Keratinocyte (primary cell): ENCODE measurements around the gene TPK1. TPM values are rescaled to one million over a fixed set of nuclear protein-coding genes. Genes with fewer than 3 reads are reported as not detected.

Experiments
- DNase-seq: peaks from one replicate; pipeline ENCODE4 v3.0.0-alpha.2; 2011; ENCODE audit warnings: low read depth, missing footprints, low spot score
- FAIRE-seq: peaks from 2 replicates; lab custom pipeline; 2011; peaks lifted over from hg19 to GRCh38; lab: Jason Lieb, UNC
- H2AFZ ChIP-seq: 2 replicates; pipeline ENCODE4 v1.6.0; 2012; ENCODE audit warnings: low read length, control low read depth, inconsistent platforms; ENCODE audit not compliant: control insufficient read depth
- H3K27ac ChIP-seq: 2 replicates; pipeline ENCODE4 v1.5.1; 2011; ENCODE audit warnings: low read length; ENCODE audit not compliant: control insufficient read depth, insufficient read depth
- H3K27me3 ChIP-seq: 3 replicates; pipeline ENCODE4 v1.6.0; 2011; ENCODE audit warnings: low read length; ENCODE audit not compliant: control insufficient read depth, insufficient read depth; ENCODE audit errors: extremely low read depth
- H3K36me3 ChIP-seq, 2 experiments: 2 replicates in 1 of 2; 3 replicates in 1 of 2; pipeline ENCODE4 v1.5.1; 2011; ENCODE audit warnings: low read length in 2 of 2, mild to moderate bottlenecking in 1 of 2; ENCODE audit not compliant: control insufficient read depth in 2 of 2, insufficient read depth in 2 of 2; ENCODE audit errors: extremely low read depth in 1 of 2
- H3K4me1 ChIP-seq: 3 replicates; pipeline ENCODE4 v1.5.1; 2011; ENCODE audit warnings: low read length; ENCODE audit not compliant: control insufficient read depth, insufficient read depth; ENCODE audit errors: extremely low read depth
- H3K4me2 ChIP-seq: 3 replicates; pipeline ENCODE4 v1.6.0; 2011; ENCODE audit warnings: low read depth, low read length; ENCODE audit not compliant: control insufficient read depth, insufficient read depth; ENCODE audit errors: extremely low read depth
- H3K4me3 ChIP-seq, 3 experiments: fragments of 200-600 bp in 1 of 3; sonication (generic) in 1 of 3; 2 replicates in 2 of 3; 3 replicates in 1 of 3; pipeline ENCODE4 v1.5.1; 2011 to 2016; ENCODE audit warnings: low read length in 3 of 3, mild to moderate bottlenecking in 3 of 3, control low read depth in 2 of 3, inconsistent platforms in 1 of 3, low read depth in 1 of 3, mixed read lengths in 1 of 3, mixed run types in 1 of 3, moderate library complexity in 1 of 3; ENCODE audit not compliant: control insufficient read depth in 2 of 3, insufficient read depth in 2 of 3; ENCODE audit errors: extremely low read depth in 1 of 3
- H3K79me2 ChIP-seq: 2 replicates; pipeline ENCODE4 v1.6.0; 2012; ENCODE audit warnings: low read length; ENCODE audit not compliant: control insufficient read depth, insufficient read depth
- H3K9ac ChIP-seq: 3 replicates; pipeline ENCODE4 v1.6.0; 2011; ENCODE audit warnings: low read length; ENCODE audit not compliant: control insufficient read depth, insufficient read depth; ENCODE audit errors: extremely low read depth
- H3K9me1 ChIP-seq: 3 replicates; pipeline ENCODE4 v1.6.0; 2011; ENCODE audit warnings: low read length; ENCODE audit not compliant: control insufficient read depth, insufficient read depth; ENCODE audit errors: extremely low read depth
- H3K9me3 ChIP-seq: 2 replicates; pipeline ENCODE4 v1.5.1; 2012; ENCODE audit warnings: low read depth, low read length; ENCODE audit not compliant: control insufficient read depth
- H4K20me1 ChIP-seq: 3 replicates; pipeline ENCODE4 v1.6.0; 2011; ENCODE audit warnings: low read length; ENCODE audit not compliant: control insufficient read depth, insufficient read depth; ENCODE audit errors: extremely low read depth
- EZH2 ChIP-seq: IDR thresholded peaks from one replicate; pipeline ENCODE4 v1.6.1; 2012; ENCODE audit warnings: inconsistent platforms, mild to moderate bottlenecking, low read length, moderate library complexity
- dilution Hi-C: fragments of 300-500 bp; cut with MboI; formaldehyde crosslinking; loops from one replicate; pipeline ENCODE4 v1.7.0; 2020; ENCODE audit warnings: low sequenced_read_pairs; ENCODE audit not compliant: extremely low pct_ligation_motif_present
- polyA plus RNA-seq, 5 experiments: library from polyadenylated mRNA; depleted of rRNA in 3 of 5; stranded (reverse) in 3 of 5; stranded (forward) in 1 of 5; unstranded in 1 of 5; fragments of >200 nt; gene quantifications; 1 replicate in 1 of 5; 2 replicates in 3 of 5; 3 replicates in 1 of 5; pipeline versions ENCODE4 v1.2.1 to v1.2.3, GENCODE V29; 2011 to 2012; ENCODE audit warnings: missing spikeins in 2 of 5, low read depth in 1 of 5, low replicate concordance in 1 of 5
- TF ChIP-seq, protein P1 (sequence below), 3 experiments: IDR thresholded peaks in 1 of 3; conservative IDR thresholded peaks in 1 of 3; optimal IDR thresholded peaks in 1 of 3; 2 replicates in 2 of 3; 3 replicates in 1 of 3; pipeline versions ENCODE3 to v1.5.1; 2011; ENCODE audit warnings: low read length in 3 of 3, mild to moderate bottlenecking in 3 of 3, moderate library complexity in 2 of 3, control low read depth in 1 of 3, inconsistent platforms in 1 of 3; ENCODE audit not compliant: insufficient read depth in 2 of 3; ENCODE audit errors: extremely low read depth in 1 of 3

Gene TPK1
- polyA plus RNA-seq, 1 donor (not counting 4 experiments of a cell fraction or from before 2014, with no cell fraction given): 1.9 TPM

DNA sequence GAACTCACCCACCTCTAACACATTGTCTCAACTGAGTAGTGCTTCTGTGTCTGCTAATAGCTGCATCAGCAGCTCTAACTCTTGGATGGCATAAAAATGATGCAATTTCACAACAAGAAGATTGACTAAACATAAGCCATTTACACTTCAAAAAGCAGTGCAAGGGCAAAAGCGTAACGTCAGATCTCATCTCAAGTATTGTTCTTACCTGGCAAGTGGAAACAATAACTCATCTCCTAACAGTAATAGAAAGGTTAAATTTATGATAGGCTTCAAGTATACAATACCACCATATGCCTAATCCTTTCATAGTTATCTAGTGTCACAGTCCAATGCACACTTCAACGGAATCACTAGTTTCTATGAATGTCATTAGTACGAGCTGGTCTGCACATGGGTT is 14.8 kb downstream of the TPK1 start:
- FAIRE-seq: no peak
- dilution Hi-C loops: no loop called here

DNA sequence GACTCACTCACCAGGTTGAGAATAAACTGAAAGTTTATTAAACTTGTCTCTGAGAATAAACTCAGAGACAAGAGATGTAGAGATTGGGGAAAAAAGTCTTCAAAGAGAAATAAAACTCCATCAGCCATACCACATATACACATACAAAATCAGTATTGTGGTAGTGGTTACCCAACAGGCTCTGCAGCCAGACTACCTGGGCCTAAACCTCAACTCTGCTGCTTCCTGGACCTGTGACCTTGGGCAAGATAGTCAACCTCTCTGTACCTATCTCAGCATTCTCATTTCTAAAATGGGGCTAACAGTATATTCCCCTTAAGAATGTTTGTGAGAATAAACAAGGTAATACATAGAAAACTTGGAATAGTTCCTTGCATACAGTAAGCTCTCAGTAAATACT is 15.3 kb downstream of the TPK1 start:
- TF ChIP-seq EZH2: no peak
- TF ChIP-seq, protein P1, sequence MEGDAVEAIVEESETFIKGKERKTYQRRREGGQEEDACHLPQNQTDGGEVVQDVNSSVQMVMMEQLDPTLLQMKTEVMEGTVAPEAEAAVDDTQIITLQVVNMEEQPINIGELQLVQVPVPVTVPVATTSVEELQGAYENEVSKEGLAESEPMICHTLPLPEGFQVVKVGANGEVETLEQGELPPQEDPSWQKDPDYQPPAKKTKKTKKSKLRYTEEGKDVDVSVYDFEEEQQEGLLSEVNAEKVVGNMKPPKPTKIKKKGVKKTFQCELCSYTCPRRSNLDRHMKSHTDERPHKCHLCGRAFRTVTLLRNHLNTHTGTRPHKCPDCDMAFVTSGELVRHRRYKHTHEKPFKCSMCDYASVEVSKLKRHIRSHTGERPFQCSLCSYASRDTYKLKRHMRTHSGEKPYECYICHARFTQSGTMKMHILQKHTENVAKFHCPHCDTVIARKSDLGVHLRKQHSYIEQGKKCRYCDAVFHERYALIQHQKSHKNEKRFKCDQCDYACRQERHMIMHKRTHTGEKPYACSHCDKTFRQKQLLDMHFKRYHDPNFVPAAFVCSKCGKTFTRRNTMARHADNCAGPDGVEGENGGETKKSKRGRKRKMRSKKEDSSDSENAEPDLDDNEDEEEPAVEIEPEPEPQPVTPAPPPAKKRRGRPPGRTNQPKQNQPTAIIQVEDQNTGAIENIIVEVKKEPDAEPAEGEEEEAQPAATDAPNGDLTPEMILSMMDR (optimal IDR thresholded peaks at IDR 0.05 in 1 of 3, IDR thresholded peaks at IDR 0.05 in 1 of 3, conservative IDR thresholded peaks at IDR 0.05 in 1 of 3; ENCODE audit: extremely low read depth in 1 of 3, insufficient read depth in 2 of 3, low read length in 3 of 3): no peak
- Histone ChIP-seq H2AFZ (no peak overlapping the region), H3K9me3 (no peaks in the 10 kb centered on the region), H3K79me2 (no peaks in the 10 kb centered on the region), H3K9ac (no peak overlapping the region), H3K9me1 (no peaks in the 10 kb centered on the region), H3K4me1 (peaks cover 8% of the 10 kb centered on the region), H3K36me3 (no peaks in the 10 kb centered on the region), H3K27ac (no peak overlapping the region), H4K20me1 (no peaks in the 10 kb centered on the region), H3K27me3 (no peaks in the 10 kb centered on the region), H3K4me3 (no peak overlapping the region), H3K4me2 (no peak overlapping the region)
- FAIRE-seq (no peak), DNase-seq (no peak)
- dilution Hi-C loops: no loop called here

More for the DNA sequence above, 14.8 kb downstream of the TPK1 start:
- Histone ChIP-seq H3K79me2 (no peaks in the 10 kb centered on the region), H3K4me2 (no peak overlapping the region), H3K27ac (no peak overlapping the region), H3K4me1 (peaks cover 8% of the 10 kb centered on the region), H3K9me1 (no peaks in the 10 kb centered on the region), H3K9ac (no peak overlapping the region), H2AFZ (no peak overlapping the region), H4K20me1 (no peaks in the 10 kb centered on the region), H3K27me3 (no peaks in the 10 kb centered on the region), H3K4me3 (no peak overlapping the region), H3K36me3 (no peaks in the 10 kb centered on the region), H3K9me3 (no peaks in the 10 kb centered on the region)
- TF ChIP-seq, protein P1 (optimal IDR thresholded peaks at IDR 0.05 in 1 of 3, IDR thresholded peaks at IDR 0.05 in 1 of 3, conservative IDR thresholded peaks at IDR 0.05 in 1 of 3; ENCODE audit: extremely low read depth in 1 of 3, insufficient read depth in 2 of 3, low read length in 3 of 3): no peak
- no peak for TF ChIP-seq EZH2
- DNase-seq: no peak
